HG02973 (cell line): ENCODE measurements around the gene LMF1.

Source experiments
- ATAC-seq: cut with Tn5 transposase; IDR thresholded peaks from one replicate; pipeline ENCODE4 v1.9.1; 2021; ENCODE audit warnings: moderate library complexity; ENCODE audit not compliant: unreplicated experiment

The LMF1 gene

DNA sequence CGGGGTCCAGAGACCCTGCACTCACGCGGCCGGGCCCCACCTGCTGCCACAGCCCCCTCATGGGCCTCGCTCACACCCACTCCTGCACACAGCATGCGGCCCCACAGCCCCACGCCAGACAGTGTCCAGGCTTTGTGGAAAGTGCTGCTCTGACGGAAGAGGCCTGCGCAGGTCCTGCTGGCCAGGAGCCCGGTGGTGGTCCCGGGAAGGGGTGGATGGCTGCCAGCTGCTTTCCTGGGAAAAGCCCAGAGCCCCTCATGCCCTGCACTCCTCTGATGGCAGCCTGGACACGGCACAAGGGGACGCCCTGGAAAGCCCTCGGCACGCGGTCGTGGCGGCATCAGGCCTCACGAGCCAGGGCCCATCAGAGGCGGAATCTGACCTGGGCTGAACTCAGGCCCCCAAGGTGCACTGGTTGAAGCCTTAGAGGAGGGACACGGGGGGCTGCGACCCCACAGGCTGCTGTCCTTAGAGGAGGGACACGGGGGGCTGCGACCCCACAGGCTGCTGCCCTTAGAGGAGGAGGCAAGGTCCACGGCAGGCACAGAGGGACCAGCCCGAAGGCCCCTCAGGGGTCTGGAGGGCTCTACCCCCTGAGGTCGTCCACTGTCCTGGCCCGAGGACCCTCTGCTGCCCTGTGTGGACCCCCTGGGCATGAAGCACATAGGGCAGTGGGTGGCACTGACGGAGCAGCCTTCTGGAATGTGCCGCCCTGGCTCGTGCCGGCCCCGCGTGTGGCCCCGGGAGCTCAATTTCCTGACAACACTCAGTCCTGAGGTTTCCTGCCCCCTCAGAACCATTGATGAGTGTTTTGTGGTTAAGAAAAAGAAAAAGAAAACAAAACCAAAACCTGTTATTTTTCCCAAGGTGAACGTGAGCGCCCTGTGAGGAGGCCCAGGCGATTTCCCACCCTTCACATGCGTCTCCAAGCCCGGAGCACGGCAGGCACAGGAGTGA is 32.9 kb upstream of the LMF1 start:
- ATAC-seq = no peak

DNA sequence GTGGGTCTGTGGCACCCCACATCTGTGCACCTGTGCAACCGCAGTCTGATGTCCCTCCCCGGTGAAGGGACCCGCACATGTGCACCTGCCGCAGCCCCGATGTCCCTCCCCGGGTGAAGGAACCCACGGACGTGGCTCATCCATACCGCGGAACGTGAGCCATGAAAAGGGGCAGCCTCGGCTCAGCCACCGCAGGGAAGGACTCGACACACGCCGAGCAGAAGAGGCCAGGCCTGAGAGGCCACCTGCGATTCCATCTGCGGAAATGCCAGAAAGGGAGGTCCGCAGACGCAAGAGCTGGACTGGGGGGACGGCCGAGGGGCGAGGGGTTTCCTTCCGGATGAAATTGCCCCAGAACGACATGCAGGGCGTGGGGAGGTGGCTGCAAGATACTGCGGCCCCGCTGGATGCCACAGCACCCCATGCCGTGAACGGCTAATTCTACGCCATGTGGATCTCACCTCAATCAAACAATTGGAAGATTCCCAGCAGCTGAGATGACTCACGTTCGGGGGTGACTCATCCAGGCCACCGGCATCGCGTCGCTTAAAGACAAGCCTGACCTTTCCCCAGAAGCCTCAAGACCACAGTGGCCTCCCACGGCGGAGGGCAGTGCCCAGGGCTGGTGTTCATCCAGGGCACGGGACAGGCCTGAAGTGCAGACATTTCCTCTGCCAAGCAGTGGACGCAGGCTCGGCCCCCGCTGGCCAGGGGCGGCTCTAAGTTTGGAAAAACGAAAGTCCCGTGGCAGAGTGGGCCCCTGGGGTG is 31.8 kb upstream of the LMF1 start:
- no peak for ATAC-seq

DNA sequence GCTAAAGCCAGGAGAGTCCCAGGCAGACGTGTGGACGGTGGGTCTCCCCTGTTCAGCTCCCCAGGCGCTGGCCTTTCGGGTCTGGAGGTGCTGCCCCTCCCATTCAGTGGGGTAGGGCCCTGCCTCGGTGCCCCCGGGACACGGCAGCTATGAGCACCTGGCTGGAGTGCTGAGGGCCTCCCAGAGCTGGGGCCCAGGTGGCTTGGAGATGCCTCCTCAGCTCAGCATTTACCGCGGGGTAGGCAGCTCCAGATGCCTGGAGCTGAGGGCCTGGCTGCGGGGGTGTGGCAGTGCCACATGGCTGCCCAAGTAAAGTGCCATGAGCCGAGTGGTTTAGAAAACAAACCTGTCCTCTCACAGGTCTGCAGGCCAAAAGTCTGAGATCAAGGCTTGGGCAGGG is 30.3 kb upstream of the LMF1 start:
- no peak for ATAC-seq

DNA sequence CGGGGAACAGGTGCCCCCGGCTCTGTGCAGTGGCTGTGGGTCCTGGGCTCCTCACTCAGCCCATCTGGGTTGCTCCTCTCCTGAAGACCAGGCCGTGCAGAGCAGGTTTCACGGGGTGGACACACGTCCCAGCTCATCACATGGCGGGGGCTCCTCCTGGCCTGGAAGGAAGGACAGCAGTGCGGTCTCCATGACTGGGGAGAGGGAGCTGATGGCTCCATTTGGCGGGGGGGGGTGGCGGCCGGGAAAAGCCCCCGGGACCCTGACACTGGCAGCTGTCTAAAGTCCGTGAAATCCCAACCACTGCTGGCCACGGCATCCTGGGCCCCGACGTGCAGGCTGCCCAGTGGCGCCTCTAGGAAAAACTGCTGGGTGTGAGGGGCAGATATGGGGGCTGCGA is 29.8 kb upstream of the LMF1 start:
- ATAC-seq = no peak

- no peak for ATAC-seq
Observed at GRCh38 chr16:999677-1000076, 28.9 kb upstream of the LMF1 start.

DNA sequence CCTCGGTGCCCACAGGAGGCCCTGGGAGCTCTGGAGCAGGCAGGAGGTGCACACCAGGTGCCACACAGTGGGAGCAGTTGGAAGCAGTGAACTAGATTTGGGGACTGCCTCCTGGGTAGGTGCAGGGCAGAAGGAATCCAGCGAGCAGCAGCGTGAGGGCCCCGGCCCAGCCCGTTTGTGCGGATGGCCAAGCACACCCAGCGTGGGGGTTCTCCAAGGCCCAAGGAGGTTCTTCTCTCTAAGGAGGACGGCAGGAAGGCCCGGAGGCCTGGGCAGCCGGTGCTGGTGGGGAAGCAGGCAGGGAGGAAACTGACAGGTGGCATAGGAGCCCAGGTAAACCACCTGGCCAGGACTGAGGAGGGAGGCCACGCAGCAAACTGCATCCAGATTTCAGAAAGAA is 27.8 kb upstream of the LMF1 start:
- no peak for ATAC-seq

- no peak for ATAC-seq
Observed at GRCh38 chr16:998211-998610, 27.4 kb upstream of the LMF1 start.

- ATAC-seq = no peak
Observed at GRCh38 chr16:997440-998051, 26.8 kb upstream of the LMF1 start.

DNA sequence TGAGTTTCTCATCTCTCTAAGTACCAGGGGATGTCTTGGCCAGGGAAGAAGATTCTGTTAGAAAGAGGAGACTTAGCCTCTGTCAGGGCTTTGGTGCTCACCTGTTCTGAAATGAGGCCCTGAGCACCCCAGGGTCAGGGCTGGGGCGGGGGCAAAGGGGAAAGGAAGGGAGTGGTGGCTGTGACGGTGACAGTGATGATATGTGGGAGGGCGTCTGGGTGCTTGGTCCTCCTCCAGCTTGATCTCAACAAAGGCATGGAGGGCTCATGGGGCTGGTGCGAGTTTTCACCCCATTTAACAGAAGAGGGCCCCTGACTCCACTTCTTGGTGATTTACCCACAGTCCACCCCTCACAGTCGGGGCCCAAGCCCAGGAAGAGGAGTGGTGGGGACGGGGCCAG is 25.9 kb upstream of the LMF1 start:
- ATAC-seq = no peak

DNA sequence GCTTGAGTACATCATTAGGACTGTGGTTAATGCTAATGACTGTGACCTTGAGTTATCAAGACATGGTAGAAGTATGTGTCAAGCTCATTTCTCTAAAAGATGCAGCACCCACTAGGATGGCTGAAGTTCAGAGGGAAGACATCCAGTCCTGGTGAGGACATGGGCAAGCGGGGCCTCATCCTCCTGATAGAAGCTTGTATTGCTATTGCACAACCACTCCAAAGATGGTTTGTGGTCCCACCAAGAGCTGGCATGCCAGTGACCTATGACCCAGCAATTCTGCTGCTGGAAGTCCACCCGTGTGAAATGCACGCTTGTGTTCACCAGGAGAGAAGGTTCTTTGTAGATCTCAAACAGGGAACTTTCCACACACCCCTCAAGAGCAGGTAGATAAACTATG is 25.0 kb upstream of the LMF1 start:
- ATAC-seq = no peak

DNA sequence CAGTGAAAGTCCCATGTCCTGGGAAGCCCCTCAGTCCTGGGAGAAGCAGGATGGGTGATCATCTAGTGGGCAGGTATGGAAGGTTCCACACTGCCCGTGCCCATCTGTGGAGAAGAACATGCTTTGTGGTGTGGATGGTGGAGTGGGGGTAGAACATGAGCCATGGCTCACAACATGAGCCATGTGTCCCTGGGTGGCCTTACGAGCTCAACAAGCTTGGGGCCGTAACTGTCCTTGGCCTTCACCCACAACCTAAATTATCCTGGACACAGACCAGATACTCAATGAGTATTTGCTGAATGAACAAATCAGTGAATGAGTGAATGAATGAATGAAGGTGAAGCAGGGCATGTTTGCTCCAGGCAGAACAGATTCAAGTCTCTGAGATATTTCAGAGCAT is 24.3 kb upstream of the LMF1 start:
- ATAC-seq = no peak

GRCh38 chr16:993731-994130 is 22.9 kb upstream of the LMF1 start:
- ATAC-seq = no peak

GRCh38 chr16:991773-992172 is 21.0 kb upstream of the LMF1 start:
- ATAC-seq = no peak

- no peak for ATAC-seq
Observed at GRCh38 chr16:991345-991744, 20.6 kb upstream of the LMF1 start.

GRCh38 chr16:990516-991291 is 19.9 kb upstream of the LMF1 start:
- ATAC-seq = no peak

- ATAC-seq = no peak
Observed at GRCh38 chr16:989354-989814, 18.6 kb upstream of the LMF1 start.

DNA sequence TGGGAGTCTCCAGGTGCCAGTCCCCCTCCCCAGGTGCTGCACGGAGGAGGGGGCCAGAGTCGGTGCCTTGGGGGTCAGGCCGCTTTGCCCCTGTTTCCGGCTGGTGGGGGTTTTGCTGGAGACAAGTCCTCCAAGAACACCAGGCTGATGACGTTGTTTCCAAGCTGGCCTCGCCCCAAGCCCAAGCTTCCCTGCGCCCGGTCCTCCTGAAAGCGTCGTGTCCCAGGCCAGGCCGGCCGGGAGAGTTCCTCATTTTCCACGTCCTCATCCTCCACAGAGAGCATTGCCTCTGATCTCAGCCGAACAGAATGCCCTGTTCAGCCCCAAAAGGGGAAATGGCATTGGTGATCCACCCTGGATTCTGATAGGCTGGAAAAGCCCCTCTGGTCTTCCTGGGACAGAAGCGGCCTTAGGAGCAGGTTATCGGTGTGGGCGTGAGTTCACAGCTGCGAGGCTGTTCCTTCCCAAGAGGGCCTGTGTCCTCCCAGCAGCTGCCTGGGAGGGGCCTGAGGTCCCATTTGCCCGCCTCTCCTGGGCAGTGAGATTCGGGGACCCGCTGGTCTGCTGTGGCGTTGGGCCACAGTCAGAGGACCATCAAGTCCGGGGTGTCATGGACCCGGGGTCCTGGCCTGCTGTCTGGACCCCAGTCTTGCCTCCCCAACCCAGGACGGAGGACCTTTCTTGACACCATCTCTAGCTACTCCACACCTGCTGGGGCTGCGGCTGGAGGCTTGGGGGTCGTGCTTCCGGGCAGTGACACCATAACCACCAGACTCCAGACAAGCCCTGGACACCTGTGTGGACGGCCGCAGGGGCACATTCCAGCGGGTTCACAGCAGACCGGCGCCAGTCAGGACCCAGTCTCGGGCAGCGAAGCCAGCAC is 17.9 kb upstream of the LMF1 start:
- ATAC-seq = no peak

GRCh38 chr16:987906-988305 is 17.1 kb upstream of the LMF1 start:
- no peak for ATAC-seq

GRCh38 chr16:986925-987582 is 16.3 kb upstream of the LMF1 start:
- no peak for ATAC-seq
